Left ventricle myocardium inferior (tissue), 1 donor: Measurements from ENCODE around the gene PCDHAC2. TPM values are rescaled to one million over a fixed set of nuclear protein-coding genes. Genes with fewer than 3 reads are reported as not detected.

Experiments used
- DNase-seq: peaks from one replicate; pipeline ENCODE4 v3.0.0-alpha.2; 2020
- H3K27ac ChIP-seq: fragments of 200-600 bp; replicated peaks from 2 replicates; pipeline ENCODE4 v1.8.0; 2021
- H3K27me3 ChIP-seq: fragments of 200-600 bp; 2 replicates; pipeline ENCODE4 v1.8.0; 2021; ENCODE audit warnings: low read depth
- H3K36me3 ChIP-seq: fragments of 200-600 bp; 2 replicates; pipeline ENCODE4 v1.8.0; 2021
- H3K4me1 ChIP-seq: fragments of 200-600 bp; 2 replicates; pipeline ENCODE4 v1.8.0; 2021
- H3K4me3 ChIP-seq: fragments of 200-600 bp; 2 replicates; pipeline ENCODE4 v1.8.0; 2021; ENCODE audit warnings: mild to moderate bottlenecking, moderate library complexity
- H3K9me3 ChIP-seq: fragments of 200-600 bp; replicated peaks from 2 replicates; pipeline ENCODE4 v1.8.0; 2021
- CTCF ChIP-seq: fragments of 200-600 bp; IDR thresholded peaks from 2 replicates; pipeline ENCODE4 v1.8.0; 2021; ENCODE audit warnings: antibody characterized with exemption, mild to moderate bottlenecking, borderline replicate concordance
- intact Hi-C: fragments of 100-400 bp; cut with micrococcal nuclease; formaldehyde crosslinking; loops from one replicate; pipeline ENCODE4 v1.11.0; 2022
- total RNA-seq: library from RNA; stranded (reverse); fragmentation: NEBNext Ultra II Directional; extraction: Animal tissue kit (Norgen Biotek cat#: 25700); gene quantifications from one replicate; pipeline ENCODE4 v1.2.1, GENCODE V29; 2021
- donor health status: DM: no; HTN: yes; CAD: no; lungs with severe emphysema.

The PCDHAC2 gene
- total RNA-seq, 1 donor from 2014 or later = 0.36 TPM

GRCh38 chr5:140998921-140999410 lies 32.7 kb downstream of the PCDHAC2 start:
- peaks cover 58% of the 10 kb centered on the region for H3K27me3 ChIP-seq

GRCh38 chr5:141001446-141001843 lies 35.2 kb downstream of the PCDHAC2 start:
- no peak for DNase-seq
- Histone ChIP-seq H3K9me3 (no peaks in the 10 kb centered on the region), H3K27me3 (peaks cover 71% of the 10 kb centered on the region)

More at GRCh38 chr5:140998921-140999410, 32.7 kb downstream of the PCDHAC2 start:
- Histone ChIP-seq H3K9me3 (no peaks in the 10 kb centered on the region), H3K4me1 (peaks cover 10% of the 10 kb centered on the region), H3K27ac (no peak overlapping the region), H3K36me3 (no peaks in the 10 kb centered on the region), H3K4me3 (no peak overlapping the region)
- DNase-seq = no peak
- no peak for TF ChIP-seq CTCF
- intact Hi-C loops = no loop called here

DNA sequence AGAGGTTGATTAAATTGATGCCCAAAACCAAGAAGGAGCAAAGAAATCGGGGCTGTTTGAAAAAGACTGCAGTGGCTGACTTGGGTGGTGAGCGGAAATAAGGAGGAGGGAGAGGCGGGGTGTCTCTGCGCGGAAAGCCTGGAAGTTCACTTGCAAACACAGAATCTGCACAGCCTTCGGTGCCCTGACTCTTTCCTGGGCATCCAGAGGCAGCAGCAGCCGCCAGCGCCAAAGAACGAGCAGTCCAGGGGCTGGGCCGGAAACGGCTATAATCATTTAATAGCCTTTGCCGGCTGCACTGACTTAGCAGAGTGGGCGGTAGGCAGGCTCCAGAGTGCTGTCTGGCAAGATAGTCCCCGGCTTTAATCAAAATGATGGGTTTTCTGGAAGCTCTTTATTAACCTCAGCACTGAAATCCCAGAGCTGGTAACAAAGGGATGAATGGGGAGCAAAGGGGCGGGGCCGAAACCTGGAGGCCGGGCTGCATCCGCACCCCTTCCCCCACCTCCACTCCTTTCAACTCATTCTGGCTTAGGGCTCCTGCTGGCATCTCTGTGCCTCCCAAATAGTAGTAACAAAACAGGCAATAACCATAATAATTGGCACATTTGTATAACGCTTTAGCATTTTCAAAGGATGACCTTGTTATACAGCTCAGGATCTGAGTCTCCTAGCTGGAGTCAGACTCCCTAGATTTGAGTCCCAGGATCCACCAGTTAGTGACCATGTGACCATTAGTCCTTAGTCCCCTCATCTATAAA lies 35.7 kb downstream of the PCDHAC2 start:
- no peak for DNase-seq
- TF ChIP-seq CTCF = no peak
- Histone ChIP-seq H3K27me3 (peaks cover 71% of the 10 kb centered on the region), H3K4me1 (peaks cover 10% of the 10 kb centered on the region), H3K36me3 (no peaks in the 10 kb centered on the region), H3K9me3 (no peaks in the 10 kb centered on the region), H3K27ac (no peak overlapping the region), H3K4me3 (peak overlapping the region; percentile 43)
- intact Hi-C loops = no loop called here

More at GRCh38 chr5:141001446-141001843, 35.2 kb downstream of the PCDHAC2 start:
- H3K36me3 ChIP-seq = no peaks in the 10 kb centered on the region
- intact Hi-C loops = no loop called here
- no peak overlapping the region for H3K27ac ChIP-seq
- H3K4me3 ChIP-seq = peak overlapping the region; percentile 43
- H3K4me1 ChIP-seq = peaks cover 10% of the 10 kb centered on the region
- TF ChIP-seq CTCF = no peak

DNA sequence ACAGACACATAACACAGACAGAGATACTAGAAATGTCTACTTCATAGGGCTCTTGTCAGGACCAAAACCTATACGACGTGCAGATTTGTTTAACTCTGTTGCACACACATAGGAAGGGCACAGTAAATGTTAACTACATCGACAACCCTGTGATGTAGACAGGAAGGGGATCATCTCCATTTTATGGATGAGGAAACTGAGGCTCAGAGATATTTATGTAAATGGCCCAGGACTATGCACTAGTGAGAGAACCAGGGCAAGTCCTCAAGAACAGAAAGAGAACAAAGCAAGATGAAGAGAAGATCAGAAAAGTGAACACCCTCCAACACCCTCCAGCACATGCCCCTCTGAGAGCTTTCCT lies 36.3 kb downstream of the PCDHAC2 start:
- intact Hi-C loops = no loop called here

DNA sequence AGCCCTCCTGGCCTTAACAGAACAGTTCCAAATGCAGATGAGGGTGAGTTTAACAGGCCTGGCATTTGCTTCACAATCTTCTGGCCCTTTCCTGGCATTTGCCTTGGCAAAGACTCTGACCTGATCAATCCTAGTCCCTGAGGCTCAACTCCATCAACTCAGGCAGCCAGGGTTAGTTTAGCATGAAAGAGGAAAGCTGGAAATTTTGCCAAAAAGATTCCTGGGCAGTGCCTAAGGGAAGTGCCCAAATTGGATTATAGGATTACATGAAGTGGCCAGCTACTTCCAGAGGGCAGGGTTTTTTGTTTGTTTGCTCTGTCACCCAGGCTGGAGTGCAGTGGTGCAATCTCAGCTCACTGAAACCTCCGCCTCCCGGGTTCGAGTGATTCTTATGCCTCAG lies 36.8 kb downstream of the PCDHAC2 start:
- no peak for DNase-seq
- Histone ChIP-seq H3K36me3 (no peaks in the 10 kb centered on the region), H3K9me3 (no peaks in the 10 kb centered on the region), H3K4me1 (peaks cover 10% of the 10 kb centered on the region), H3K27ac (no peak overlapping the region), H3K4me3 (no peak overlapping the region), H3K27me3 (peaks cover 70% of the 10 kb centered on the region)
- intact Hi-C loops = no loop called here
- no peak for TF ChIP-seq CTCF

More for the DNA sequence above, 36.3 kb downstream of the PCDHAC2 start:
- Histone ChIP-seq H3K27ac (no peak overlapping the region), H3K27me3 (peaks cover 71% of the 10 kb centered on the region), H3K4me3 (no peak overlapping the region), H3K9me3 (no peaks in the 10 kb centered on the region), H3K36me3 (no peaks in the 10 kb centered on the region), H3K4me1 (peaks cover 10% of the 10 kb centered on the region)
- no peak for TF ChIP-seq CTCF
- no peak for DNase-seq
